IMR-90 (cell line): ENCODE results near the gene SLC8A1. TPM values are rescaled to one million over a fixed set of nuclear protein-coding genes. Genes with fewer than 3 reads are reported as not detected.

Experiments used
- ATAC-seq: fragments of 200-7000 bp; cut with Tn5 transposase; 2 replicates; pipeline ENCODE4 v1.9.1; 2020; ENCODE audit warnings: low read depth, mild to moderate bottlenecking, moderate library complexity
- BruUV-seq: library from RNA; stranded (reverse); fragments of 400-500 nt; replicated peaks from 2 replicates; lab custom pipeline; 2021; lab: Mats Ljungman, UMichigan
- CTCF ChIA-PET: fragments of 300-600 bp; formaldehyde crosslinking; extraction: SDS; loops from one replicate; lab custom pipeline; 2021; ENCODE audit warnings: antibody characterized with exemption; lab: Yijun Ruan, JAX
- POLR2A ChIA-PET: fragments of 300-600 bp; sonication (Branson Sonifier 250); formaldehyde crosslinking; loops from one replicate; lab custom pipeline; 2022; ENCODE audit warnings: antibody characterized with exemption; ENCODE audit not compliant: unreplicated experiment; lab: Charles Lee
- DNase-seq: peaks from one replicate; pipeline ENCODE4 v3.0.0; 2013
- H2AFZ ChIP-seq: replicated peaks from 2 replicates; pipeline ENCODE3; 2013; ENCODE audit warnings: low read length, mild to moderate bottlenecking; ENCODE audit not compliant: poor library complexity
- H2AK5ac ChIP-seq: 2 replicates; pipeline ENCODE4 v1.6.1; 2013; ENCODE audit warnings: low read depth, low read length, inconsistent platforms
- H2AK9ac ChIP-seq: replicated peaks from 2 replicates; pipeline ENCODE3; 2013; ENCODE audit warnings: mild to moderate bottlenecking, low read depth, low read length, moderate library complexity; ENCODE audit not compliant: poor library complexity
- H2BK120ac ChIP-seq: 2 replicates; pipeline ENCODE4 v1.6.1; 2013; ENCODE audit warnings: low read depth, low read length, inconsistent platforms
- H2BK15ac ChIP-seq: 3 replicates; pipeline ENCODE4 v1.6.1; 2013; ENCODE audit warnings: low read depth, low read length, inconsistent platforms
- H2BK20ac ChIP-seq: 2 replicates; pipeline ENCODE4 v1.6.1; 2013; ENCODE audit warnings: low read depth, mild to moderate bottlenecking, inconsistent platforms, low read length, moderate library complexity
- H2BK5ac ChIP-seq: 2 replicates; pipeline ENCODE4 v1.6.1; 2013; ENCODE audit warnings: mild to moderate bottlenecking, low read depth, low read length, inconsistent platforms; ENCODE audit not compliant: poor library complexity, severe bottlenecking
- H3K14ac ChIP-seq: replicated peaks from 2 replicates; pipeline ENCODE4 v1.6.1; 2013; ENCODE audit warnings: low read depth, low read length, inconsistent platforms
- H3K18ac ChIP-seq: 2 replicates; pipeline ENCODE4 v1.6.1; 2013; ENCODE audit warnings: low read depth, low read length, control low read depth
- H3K23ac ChIP-seq: 2 replicates; pipeline ENCODE4 v1.6.1; 2013; ENCODE audit warnings: low read depth, low read length, inconsistent platforms
- H3K27ac ChIP-seq: 2 replicates; pipeline ENCODE4 v1.5.1; 2013; ENCODE audit warnings: mild to moderate bottlenecking, control low read depth, low read length; ENCODE audit not compliant: insufficient read depth
- H3K27me3 ChIP-seq: 2 replicates; pipeline ENCODE4 v1.6.1; 2013; ENCODE audit warnings: low read length; ENCODE audit not compliant: control insufficient read depth, insufficient read depth
- H3K36me3 ChIP-seq: 2 replicates; pipeline ENCODE4 v1.6.1; 2013; ENCODE audit warnings: low read length, mixed read lengths; ENCODE audit not compliant: control insufficient read depth, insufficient read depth
- H3K4ac ChIP-seq: 2 replicates; pipeline ENCODE4 v1.6.1; 2013; ENCODE audit warnings: low read depth, low read length, inconsistent platforms
- H3K4me1 ChIP-seq: 2 replicates; pipeline ENCODE4 v1.6.1; 2013; ENCODE audit warnings: low read length, mixed read lengths; ENCODE audit not compliant: control insufficient read depth, insufficient read depth
- H3K4me2 ChIP-seq: 2 replicates; pipeline ENCODE4 v1.6.1; 2013; ENCODE audit warnings: low read depth, mild to moderate bottlenecking, control low read depth, low read length, moderate library complexity
- H3K4me3 ChIP-seq: 2 replicates; pipeline ENCODE4 v1.5.1; 2013; ENCODE audit warnings: low read depth, mild to moderate bottlenecking, control low read depth, low read length, moderate library complexity; ENCODE audit not compliant: insufficient read depth
- H3K56ac ChIP-seq: 2 replicates; pipeline ENCODE4 v1.6.1; 2013; ENCODE audit warnings: low read length, inconsistent platforms; ENCODE audit not compliant: insufficient read depth; ENCODE audit errors: extremely low read depth
- H3K79me1 ChIP-seq, 2 experiments: 2 replicates each; pipeline ENCODE4 v1.6.1; 2013; ENCODE audit warnings: low read length in 2 of 2, inconsistent platforms in 1 of 2, low read depth in 1 of 2
- H3K9ac ChIP-seq: 2 replicates; pipeline ENCODE4 v1.6.1; 2013; ENCODE audit warnings: low read depth, low read length, control low read depth
- H3K9me1 ChIP-seq: 2 replicates; pipeline ENCODE4 v1.6.1; 2013; ENCODE audit warnings: low read length, inconsistent platforms; ENCODE audit not compliant: insufficient read depth
- H3K9me3 ChIP-seq: 2 replicates; pipeline ENCODE4 v1.6.1; 2013; ENCODE audit warnings: low read length; ENCODE audit not compliant: control insufficient read depth, insufficient read depth
- H4K20me1 ChIP-seq: 2 replicates; pipeline ENCODE4 v1.6.1; 2013; ENCODE audit warnings: low read length, inconsistent platforms; ENCODE audit not compliant: insufficient read depth
- H4K5ac ChIP-seq: 2 replicates; pipeline ENCODE4 v1.6.1; 2013; ENCODE audit warnings: mild to moderate bottlenecking, low read depth, low read length, control low read depth
- H4K8ac ChIP-seq, 2 experiments: 2 replicates each; pipeline ENCODE4 v1.6.1; 2013; ENCODE audit warnings: low read depth in 2 of 2, low read length in 2 of 2, control low read depth in 1 of 2, inconsistent platforms in 1 of 2
- H4K91ac ChIP-seq: 2 replicates; pipeline ENCODE4 v1.6.1; 2013; ENCODE audit warnings: low read depth, low read length, inconsistent platforms; ENCODE audit not compliant: insufficient read depth
- CEBPB ChIP-seq: IDR thresholded peaks from 2 replicates; pipeline ENCODE4 v1.6.1; 2012; ENCODE audit warnings: low read depth, low read length, improper control_type of control experiment
- CHD1 ChIP-seq: IDR thresholded peaks from 2 replicates; pipeline ENCODE4 v1.6.1; 2012; ENCODE audit warnings: low read depth, low read length, improper control_type of control experiment
- ELK1 ChIP-seq: fragments of 150-350 bp; IDR thresholded peaks from 2 replicates; pipeline ENCODE4 v1.6.1; 2016; ENCODE audit warnings: low read depth, mild to moderate bottlenecking, low read length, moderate library complexity, borderline replicate concordance
- FOS ChIP-seq: fragments of 150-350 bp; IDR thresholded peaks from 2 replicates; pipeline ENCODE4 v1.6.1; 2016; ENCODE audit warnings: low read depth, low read length
- POLR2A ChIP-seq: IDR thresholded peaks from 2 replicates; pipeline ENCODE4 v1.6.1; 2012; ENCODE audit warnings: mild to moderate bottlenecking, low read depth, low read length
- RFX5 ChIP-seq: IDR thresholded peaks from 2 replicates; pipeline ENCODE4 v1.8.0; 2012; ENCODE audit warnings: low read depth, mild to moderate bottlenecking, low read length, moderate library complexity
- SMC3 ChIP-seq: fragments of 150-350 bp; IDR thresholded peaks from 2 replicates; pipeline ENCODE4 v1.6.1; 2016; ENCODE audit warnings: low read depth, mild to moderate bottlenecking, antibody characterized with exemption, low read length, moderate library complexity
- USF2 ChIP-seq: fragments of 150-350 bp; IDR thresholded peaks from 2 replicates; pipeline ENCODE4 v1.6.1; 2017; ENCODE audit warnings: mild to moderate bottlenecking, antibody characterized with exemption, low read length, low read depth
- WGBS, 2 experiments: methylation state at CpG; one replicate each; pipeline versions ENCODE4 v1.1.5 to v1.1.7; 2013; ENCODE audit warnings: missing lambda C conversion rate in 2 of 2; ENCODE audit not compliant: insufficient read length in 1 of 2; ENCODE audit errors: extremely low coverage in 2 of 2; 5-methylcytosine and 5-hydroxymethylcytosine counted together
- dilution Hi-C: fragments of 300-500 bp; cut with HindIII; formaldehyde crosslinking; loops from one replicate; pipeline ENCODE4 v1.14.3; 2018; ENCODE audit warnings: low sequenced_read_pairs; ENCODE audit not compliant: unreplicated experiment
- in situ Hi-C: fragments of 300-500 bp; cut with MboI; formaldehyde crosslinking; loops from 3 replicates; pipeline ENCODE4 v1.14.3; 2019; ENCODE audit warnings: low sequenced_read_pairs, inconsistent platforms, mixed read lengths
- intact Hi-C: fragments of 100-400 bp; cut with micrococcal nuclease; formaldehyde crosslinking; loops from 2 replicates; pipeline ENCODE4 v1.10.0; 2022
- polyA plus RNA-seq, 3 experiments: library from polyadenylated mRNA; depleted of rRNA; stranded (reverse); fragments of >200 nt; gene quantifications; 2 replicates each; pipeline ENCODE4 v1.2.3, GENCODE V29; 2012; ENCODE audit warnings: low replicate concordance in 1 of 3
- total RNA-seq: library from RNA; depleted of rRNA; stranded (reverse); fragments of >200 nt; gene quantifications from 2 replicates; pipeline ENCODE4 v1.2.3, GENCODE V29; 2012

SLC8A1 gene
- total and polyA plus RNA-seq, 2 of the 4 experiments (the other 2 are of a cell fraction) = 7.7 to 57.0 TPM

- Histone ChIP-seq H3K4ac (peak overlapping the region; percentile 96), H2AK9ac (peak overlapping the region; percentile 70), H2BK15ac (peak overlapping the region; percentile 13; the same call in 1 of the 3 replicates), H3K14ac (peak overlapping the region; percentile 95), H2BK120ac (peak overlapping the region; percentile 82), H3K27me3 (no peaks in the 10 kb centered on the region), H3K4me3 (peak overlapping the region; percentile 96), H3K18ac (peak overlapping the region; percentile 20; the same call in 1 of the 2 replicates), H2AK5ac (peak overlapping the region; percentile 30; the same call in 1 of the 2 replicates), H4K8ac (peak overlapping the region; percentile 26 to 70; a peak in 2 of 4 replicates), H3K4me2 (peak overlapping the region; percentile 86), H2BK20ac (peak overlapping the region; percentile 32), H3K79me1 (peaks cover 14 to 43% of the 10 kb centered on the region in 2 experiments; a peak in 3 of 4 replicates), H3K36me3 (peaks cover 2% of the 10 kb centered on the region; the same call in 1 of the 2 replicates), H3K27ac (peak overlapping the region; percentile 91), H4K91ac (peak overlapping the region; percentile 26), H3K4me1 (peaks cover 2% of the 10 kb centered on the region), H2AFZ (peak overlapping the region; percentile 89), H3K9ac (peak overlapping the region; percentile 95), H2BK5ac (peak overlapping the region; percentile 85), H3K56ac (peak overlapping the region; percentile 78), H3K9me3 (no peaks in the 10 kb centered on the region), H4K5ac (0 out of 2 replicates have a peak overlapping the region, but pooled peaks have one; percentile 11), H3K9me1 (0 out of 2 replicates have a peak, but pooled peaks cover 5% of the 10 kb centered on the region), H3K23ac (peak overlapping the region; percentile 98), H4K20me1 (no peaks in the 10 kb centered on the region)
- DNase-seq = peak; percentile 81
- in situ Hi-C loops = loop anchor here (10.0 kb wide), 1 partner anchor 546 kb away; no protein-coding TSS in a partner anchor
- no peak for TF ChIP-seq RFX5
- no peak for TF ChIP-seq ELK1
- TF ChIP-seq USF2 = no peak
- TF ChIP-seq SMC3 = 0 out of 2 replicates have a peak, but pooled peaks have one; percentile 20
- no peak for TF ChIP-seq FOS
- TF ChIP-seq CEBPB = no peak
- no peak for TF ChIP-seq CHD1
- peak; percentile 31; the same call in 1 of the 2 replicates for TF ChIP-seq POLR2A
- BruUV-seq = no TSS peak
- dilution Hi-C loops = no loop called here
- ATAC-seq = peak; percentile 78
- POLR2A ChIA-PET = interaction anchor here (0.6 to 1.5 kb wide), 2 partner anchors 88 to 411 kb away, joined by 3 to 4 read pairs; no protein-coding TSS in a partner anchor
- CTCF ChIA-PET = interaction anchor here (0.7 to 1.5 kb wide), 4 partner anchors 103 to 951 kb away, joined by 4 to 8 read pairs (median 6); no protein-coding TSS in a partner anchor
- 0% methylated on average over 2 of the region's 18 CpGs; no CpG with 5 or more reads in 1 of the 2 experiments for WGBS, 2 experiments
- intact Hi-C loops = loop anchor here (1.0 to 10.0 kb wide), 5 partner anchors 207 to 538 kb away; no protein-coding TSS in a partner anchor
Measured at GRCh38 chr2:40450796-40451430, 977 bp downstream of the SLC8A1 start.
